CD14-positive monocyte (primary cell): ENCODE results near the gene MCMBP. TPM values are rescaled to one million over a fixed set of nuclear protein-coding genes. Genes with fewer than 3 reads are reported as not detected.
"Not testable (repeated sequence)": the region's sequence is repeated elsewhere in the genome, so short reads cannot be mapped to it uniquely, and the experiment has no call there.

Experiments used
- DNase-seq, 3 donors: peaks; one replicate each; pipeline ENCODE4 v3.0.0-alpha.2; 2011 to 2022
- H2AFZ ChIP-seq: 2 replicates; pipeline ENCODE4 v1.6.0; 2012; ENCODE audit warnings: mild to moderate bottlenecking, low read depth, low read length, inconsistent platforms; ENCODE audit not compliant: insufficient read depth, poor library complexity, severe bottlenecking
- H3K27ac ChIP-seq, 2 donors: 1 replicate in 1 of 2; 2 replicates in 1 of 2; pipeline ENCODE4 v1.5.1; 2012 to 2013; ENCODE audit warnings: low read length in 2 of 2, control low read depth in 1 of 2, inconsistent platforms in 1 of 2, low read depth in 1 of 2, mild to moderate bottlenecking in 1 of 2
- H3K27me3 ChIP-seq, 2 donors: one replicate each; pipeline versions ENCODE4 v1.6.0 to v1.6.1; 2011 to 2013; ENCODE audit warnings: low read length in 2 of 2; ENCODE audit not compliant: control insufficient read depth in 2 of 2, insufficient read depth in 2 of 2
- H3K36me3 ChIP-seq, 2 donors: replicated peaks in 1 of 2; 1 replicate in 1 of 2; 2 replicates in 1 of 2; pipeline versions ENCODE4 v1.5.1 to v1.6.1; 2012 to 2013; ENCODE audit warnings: low read length in 2 of 2, control low read depth in 1 of 2, inconsistent platforms in 1 of 2, mild to moderate bottlenecking in 1 of 2; ENCODE audit not compliant: insufficient read depth in 2 of 2, control insufficient read depth in 1 of 2
- H3K4me1 ChIP-seq, 2 donors: 1 replicate in 1 of 2; 2 replicates in 1 of 2; pipeline versions ENCODE4 v1.5.1 to v1.6.1; 2012 to 2013; ENCODE audit warnings: low read length in 2 of 2, control low read depth in 1 of 2, inconsistent platforms in 1 of 2, mild to moderate bottlenecking in 1 of 2, moderate library complexity in 1 of 2; ENCODE audit not compliant: insufficient read depth in 2 of 2, control insufficient read depth in 1 of 2
- H3K4me2 ChIP-seq: replicated peaks from 2 replicates; pipeline ENCODE3; 2012; ENCODE audit warnings: low read length, moderate library complexity, mild to moderate bottlenecking; ENCODE audit not compliant: poor library complexity, severe bottlenecking; ENCODE audit errors: extremely low read depth
- H3K4me3 ChIP-seq, 3 experiments: fragments of 200-600 bp in 1 of 3; sonication (generic) in 1 of 3; replicated peaks in 1 of 3; 1 replicate in 2 of 3; 2 replicates in 1 of 3; pipeline ENCODE4 v1.5.1; 2011 to 2013; ENCODE audit warnings: low read length in 3 of 3, mild to moderate bottlenecking in 3 of 3, control low read depth in 2 of 3, low read depth in 2 of 3, inconsistent platforms in 1 of 3, moderate library complexity in 1 of 3
- H3K79me2 ChIP-seq: 2 replicates; pipeline ENCODE4 v1.6.0; 2012; ENCODE audit warnings: mild to moderate bottlenecking, control low read depth, inconsistent platforms, low read length, moderate library complexity; ENCODE audit not compliant: insufficient read depth
- H3K9ac ChIP-seq: 2 replicates; pipeline ENCODE4 v1.6.0; 2017; ENCODE audit warnings: low read length, mild to moderate bottlenecking; ENCODE audit not compliant: insufficient read depth, poor library complexity, severe bottlenecking
- H3K9me3 ChIP-seq, 2 donors: replicated peaks in 1 of 2; 1 replicate in 1 of 2; 2 replicates in 1 of 2; pipeline versions ENCODE4 v1.5.1 to v1.6.1; 2012 to 2013; ENCODE audit warnings: low read length in 2 of 2, control low read depth in 1 of 2; ENCODE audit not compliant: control insufficient read depth in 1 of 2, insufficient read depth in 1 of 2
- H4K20me1 ChIP-seq: 2 replicates; pipeline ENCODE4 v1.6.0; 2012; ENCODE audit warnings: mild to moderate bottlenecking, low read length, control low read depth, moderate library complexity; ENCODE audit not compliant: insufficient read depth
- H3K27ac Mint-ChIP-seq, 7 donors: one replicate each; pipeline ENCODE4 v1.8.0; 2020; ENCODE audit warnings: mild to moderate bottlenecking in 7 of 7, mixed read lengths in 7 of 7, moderate library complexity in 6 of 7, inconsistent platforms in 2 of 7
- H3K27me3 Mint-ChIP-seq, 3 donors: one replicate each; pipeline ENCODE4 v1.8.0; 2021 to 2022; ENCODE audit warnings: low read depth in 3 of 3, mild to moderate bottlenecking in 3 of 3, mixed read lengths in 3 of 3, moderate library complexity in 3 of 3, inconsistent platforms in 1 of 3
- H3K36me3 Mint-ChIP-seq, 2 donors: one replicate each; pipeline ENCODE4 v1.8.0; 2020; ENCODE audit warnings: mixed read lengths in 2 of 2, inconsistent platforms in 1 of 2, mild to moderate bottlenecking in 1 of 2
- H3K4me1 Mint-ChIP-seq: one replicate; pipeline ENCODE4 v1.8.0; 2020; ENCODE audit warnings: mild to moderate bottlenecking, mixed read lengths
- H3K4me3 Mint-ChIP-seq, 2 donors: one replicate each; pipeline ENCODE4 v1.8.0; 2020; ENCODE audit warnings: mild to moderate bottlenecking in 2 of 2, mixed read lengths in 2 of 2, moderate library complexity in 1 of 2
- H3K9me3 Mint-ChIP-seq, 7 donors: one replicate each; pipeline ENCODE4 v1.8.0; 2020 to 2022; ENCODE audit warnings: mixed read lengths in 7 of 7, mild to moderate bottlenecking in 6 of 7, moderate library complexity in 6 of 7, inconsistent platforms in 2 of 7
- WGBS: methylation state at CpG from one replicate; pipeline ENCODE4 v1.1.5; 2013; ENCODE audit warnings: missing lambda C conversion rate; ENCODE audit not compliant: insufficient coverage; 5-methylcytosine and 5-hydroxymethylcytosine counted together
- intact Hi-C, 2 donors: fragments of 100-400 bp; cut with micrococcal nuclease; formaldehyde crosslinking; loops; one replicate each; pipeline versions ENCODE4 v1.15.0 to v1.15.1; 2023
- polyA plus RNA-seq, 3 donors: library from polyadenylated mRNA; depleted of rRNA in 1 of 3; unstranded in 2 of 3; stranded (reverse) in 1 of 3; fragments of 300-500 nt in 2 of 3; fragments of >200 nt in 1 of 3; fragmentation: Illumina TruSeq in 2 of 3; gene quantifications; 1 replicate in 2 of 3; 2 replicates in 1 of 3; pipeline ENCODE4 v1.2.3, GENCODE V29; 2012 to 2021
- TF ChIP-seq, protein P1 (sequence below): fragments of 200-600 bp; IDR thresholded peaks from one replicate; pipeline ENCODE4 v1.8.0; 2022; ENCODE audit warnings: antibody characterized with exemption, mild to moderate bottlenecking

MCMBP gene
- polyA plus RNA-seq, 3 donors, result 40.3 to 96.7 (median 75.3) TPM

DNA sequence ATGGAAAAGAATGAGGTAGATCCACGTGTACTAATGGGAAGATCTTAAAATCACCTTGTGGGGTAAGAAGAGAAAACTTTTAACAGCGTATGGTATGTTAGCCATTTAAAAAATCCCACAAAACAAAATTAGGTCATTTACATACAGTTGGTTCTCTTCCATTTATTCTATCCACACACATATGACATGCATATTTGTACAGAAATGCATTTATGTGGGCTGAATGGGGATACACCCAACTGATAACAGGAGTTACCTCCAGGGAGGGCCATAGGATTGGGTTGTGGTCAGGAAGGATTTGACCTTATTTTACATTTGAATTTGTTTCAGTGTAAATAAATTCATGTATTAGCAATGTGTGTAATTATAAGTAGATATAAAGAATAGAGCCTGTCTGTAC is 71.5 kb downstream of the MCMBP start:
- Mint-ChIP-seq H3K27ac (no peak overlapping the region), H3K9me3 (no peaks in the 10 kb centered on the region), H3K36me3 (peaks cover 39 to 40% of the 10 kb centered on the region in 2 donors), H3K4me1 (no peaks in the 10 kb centered on the region), H3K4me3 (no peak overlapping the region), H3K27me3 (peaks cover 0 to 1% (median 0%) of the 10 kb centered on the region in 3 donors)
- no peaks in the 10 kb centered on the region for H4K20me1 ChIP-seq
- no peaks in the 10 kb centered on the region for H3K4me1 ChIP-seq
- peaks cover 3 to 46% of the 10 kb centered on the region in 2 donors for H3K36me3 ChIP-seq
- H3K9ac ChIP-seq, result no peak overlapping the region
- intact Hi-C loops, result no loop called here
- no peak overlapping the region for H3K4me2 ChIP-seq
- no peaks in the 10 kb centered on the region for H3K27me3 ChIP-seq
- no peak for DNase-seq
- no peaks in the 10 kb centered on the region for H3K79me2 ChIP-seq
- no peak overlapping the region for H2AFZ ChIP-seq
- no peaks in the 10 kb centered on the region for H3K9me3 ChIP-seq
- TF ChIP-seq, protein P1, sequence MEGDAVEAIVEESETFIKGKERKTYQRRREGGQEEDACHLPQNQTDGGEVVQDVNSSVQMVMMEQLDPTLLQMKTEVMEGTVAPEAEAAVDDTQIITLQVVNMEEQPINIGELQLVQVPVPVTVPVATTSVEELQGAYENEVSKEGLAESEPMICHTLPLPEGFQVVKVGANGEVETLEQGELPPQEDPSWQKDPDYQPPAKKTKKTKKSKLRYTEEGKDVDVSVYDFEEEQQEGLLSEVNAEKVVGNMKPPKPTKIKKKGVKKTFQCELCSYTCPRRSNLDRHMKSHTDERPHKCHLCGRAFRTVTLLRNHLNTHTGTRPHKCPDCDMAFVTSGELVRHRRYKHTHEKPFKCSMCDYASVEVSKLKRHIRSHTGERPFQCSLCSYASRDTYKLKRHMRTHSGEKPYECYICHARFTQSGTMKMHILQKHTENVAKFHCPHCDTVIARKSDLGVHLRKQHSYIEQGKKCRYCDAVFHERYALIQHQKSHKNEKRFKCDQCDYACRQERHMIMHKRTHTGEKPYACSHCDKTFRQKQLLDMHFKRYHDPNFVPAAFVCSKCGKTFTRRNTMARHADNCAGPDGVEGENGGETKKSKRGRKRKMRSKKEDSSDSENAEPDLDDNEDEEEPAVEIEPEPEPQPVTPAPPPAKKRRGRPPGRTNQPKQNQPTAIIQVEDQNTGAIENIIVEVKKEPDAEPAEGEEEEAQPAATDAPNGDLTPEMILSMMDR, result no peak
- no peak overlapping the region for H3K27ac ChIP-seq
- WGBS, result no CpG with 5 or more reads among the region's 2 CpGs
- no peak overlapping the region for H3K4me3 ChIP-seq

DNA sequence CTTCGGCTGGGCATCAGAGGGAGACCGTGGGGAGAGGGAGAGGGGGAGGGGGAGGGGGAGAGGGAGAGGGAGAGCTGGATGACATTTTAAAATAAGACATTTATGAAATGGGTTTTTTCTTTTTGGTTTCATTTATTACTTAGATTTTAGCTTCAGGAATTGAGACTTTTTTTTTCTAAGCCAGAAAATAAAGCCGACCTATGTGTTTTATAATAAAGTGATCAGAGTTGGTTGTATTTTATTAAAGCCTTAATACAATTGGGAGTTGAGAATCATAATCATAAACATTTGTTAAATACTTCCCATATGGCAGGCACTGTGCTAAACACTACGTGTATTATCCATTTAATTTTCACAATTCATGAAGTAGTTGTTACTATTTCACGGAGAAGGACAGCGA is 76.6 kb downstream of the MCMBP start:
- no peaks in the 10 kb centered on the region for H3K9me3 Mint-ChIP-seq
- no peak overlapping the region for H2AFZ ChIP-seq
- no CpG with 5 or more reads among the region's 6 CpGs for WGBS
- H3K27me3 ChIP-seq, result no peaks in the 10 kb centered on the region
- H3K27me3 Mint-ChIP-seq, result peaks cover 0 to 1% (median 0%) of the 10 kb centered on the region in 3 donors
- no peak overlapping the region for H3K4me3 Mint-ChIP-seq
- peaks cover 32 to 34% of the 10 kb centered on the region in 2 donors for H3K36me3 Mint-ChIP-seq
- no peak overlapping the region for H3K27ac ChIP-seq
- H4K20me1 ChIP-seq, result no peaks in the 10 kb centered on the region
- H3K4me1 ChIP-seq, result no peaks in the 10 kb centered on the region
- no peak overlapping the region for H3K4me2 ChIP-seq
- H3K27ac Mint-ChIP-seq, result no peak overlapping the region
- peaks cover 3 to 43% of the 10 kb centered on the region in 2 donors for H3K36me3 ChIP-seq
- no peak overlapping the region for H3K4me3 ChIP-seq
- no peaks in the 10 kb centered on the region for H3K79me2 ChIP-seq
- TF ChIP-seq, protein P1, result no peak
- no peaks in the 10 kb centered on the region for H3K9me3 ChIP-seq
- no peak overlapping the region for H3K9ac ChIP-seq
- H3K4me1 Mint-ChIP-seq, result no peaks in the 10 kb centered on the region
- no peak for DNase-seq
- intact Hi-C loops, result no loop called here

DNA sequence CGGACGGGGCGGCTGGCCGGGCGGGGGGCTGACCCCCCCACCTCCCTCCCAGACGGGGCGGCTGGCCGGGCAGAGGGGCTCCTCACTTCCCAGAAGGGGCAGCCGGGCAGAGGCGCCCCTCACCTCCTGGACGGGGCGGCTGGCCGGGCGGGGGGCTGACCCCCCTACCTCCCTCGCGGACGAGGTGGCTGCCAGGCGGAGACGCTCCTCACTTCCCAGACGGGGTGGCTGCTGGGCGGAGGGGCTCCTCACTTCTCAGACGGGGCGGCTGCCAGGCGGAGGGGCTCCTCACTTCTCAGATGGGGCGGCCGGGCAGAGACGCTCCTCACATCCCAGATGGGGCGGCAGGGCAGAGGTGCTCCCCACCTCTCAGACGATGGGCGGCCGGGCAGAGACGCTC is 77.5 kb downstream of the MCMBP start:
- H3K4me3 Mint-ChIP-seq, H2AFZ ChIP-seq, H3K27ac Mint-ChIP-seq, H3K27me3 ChIP-seq, H3K9me3 Mint-ChIP-seq, DNase-seq, intact Hi-C loops, H3K4me1 ChIP-seq, H3K27ac ChIP-seq, H3K4me1 Mint-ChIP-seq, H3K9me3 ChIP-seq, H3K79me2 ChIP-seq, H3K9ac ChIP-seq, H3K27me3 Mint-ChIP-seq, H4K20me1 ChIP-seq, H3K4me3 ChIP-seq, H3K4me2 ChIP-seq: not testable (repeated sequence)
- peaks cover 3 to 43% of the 10 kb centered on the region in 2 donors for H3K36me3 ChIP-seq
- peaks cover 29 to 32% of the 10 kb centered on the region in 2 donors for H3K36me3 Mint-ChIP-seq
- WGBS, result no CpG with 5 or more reads among the region's 32 CpGs
